PC-3 (cell line): Measurements from ENCODE around the gene SLC2A9.

Experiments
- CTCF ChIP-seq: fragments of 300-600 bp; sonication (generic); conservative IDR thresholded peaks from 2 replicates; pipeline ENCODE4 v1.5.1; 2017; ENCODE audit warnings: antibody characterized with exemption, low read depth, mild to moderate bottlenecking, low read length
- EZH2 ChIP-seq: fragments of 300-600 bp; sonication (generic); IDR thresholded peaks from one replicate; pipeline ENCODE4 v1.6.1; 2017; ENCODE audit warnings: antibody characterized with exemption, mild to moderate bottlenecking, low read length; ENCODE audit not compliant: unreplicated experiment
- EZH2phosphoT487 ChIP-seq: fragments of 300-600 bp; sonication (generic); IDR thresholded peaks from 2 replicates; pipeline ENCODE4 v1.6.1; 2018; ENCODE audit warnings: mild to moderate bottlenecking, antibody characterized with exemption, low read length, borderline replicate concordance

GRCh38 chr4:10017037-10017893 is 4.0 kb downstream of the SLC2A9 start:
- TF ChIP-seq EZH2phosphoT487 (no peak), CTCF (no peak), EZH2 (no peak)
